Endothelial cell (in vitro differentiated cells): Measurements from ENCODE around the gene DNASE1L1. TPM values are rescaled to one million over a fixed set of nuclear protein-coding genes. Genes with fewer than 3 reads are reported as not detected.

Source experiments
- DNase-seq: peaks from one replicate; pipeline ENCODE4 v3.0.0; 2021; ENCODE audit warnings: low spot score
- H3K27ac Mint-ChIP-seq: one replicate; pipeline ENCODE4 v1.8.0; 2021; ENCODE audit warnings: mixed read lengths, inconsistent platforms; ENCODE audit not compliant: unreplicated experiment
- H3K27me3 Mint-ChIP-seq: one replicate; pipeline ENCODE4 v1.8.0; 2021; ENCODE audit warnings: mild to moderate bottlenecking, moderate library complexity, mixed read lengths, inconsistent platforms; ENCODE audit not compliant: unreplicated experiment
- H3K36me3 Mint-ChIP-seq: one replicate; pipeline ENCODE4 v1.8.0; 2021; ENCODE audit warnings: mild to moderate bottlenecking, low read depth, mixed read lengths, inconsistent platforms; ENCODE audit not compliant: unreplicated experiment
- H3K4me1 Mint-ChIP-seq: one replicate; pipeline ENCODE4 v1.8.0; 2021; ENCODE audit warnings: mild to moderate bottlenecking, mixed read lengths, inconsistent platforms; ENCODE audit not compliant: unreplicated experiment
- H3K4me3 Mint-ChIP-seq: one replicate; pipeline ENCODE4 v1.8.0; 2021; ENCODE audit warnings: mild to moderate bottlenecking, mixed read lengths, inconsistent platforms; ENCODE audit not compliant: unreplicated experiment
- H3K9me3 Mint-ChIP-seq: one replicate; pipeline ENCODE4 v1.8.0; 2021; ENCODE audit warnings: mixed read lengths, inconsistent platforms; ENCODE audit not compliant: unreplicated experiment
- CTCF ChIP-seq: fragments of 200-600 bp; sonication (generic); IDR thresholded peaks from one replicate; pipeline ENCODE4 v1.5.0; 2021; ENCODE audit warnings: antibody characterized with exemption; ENCODE audit not compliant: unreplicated experiment
- total RNA-seq: library from RNA; stranded (reverse); fragmentation: NEBNext Ultra II Directional; extraction: Animal tissue kit (Norgen Biotek cat#: 25700); gene quantifications from one replicate; pipeline ENCODE4 v1.2.1, GENCODE V29; 2021; ENCODE audit not compliant: unreplicated experiment

DNASE1L1 gene
- total RNA-seq, 1 donor from 2014 or later: 38.6 TPM

- peaks cover 1% of the 10 kb centered on the region for H3K27me3 Mint-ChIP-seq
- no peak overlapping the region for H3K4me3 Mint-ChIP-seq
- no peaks in the 10 kb centered on the region for H3K4me1 Mint-ChIP-seq
- no peak overlapping the region for H3K27ac Mint-ChIP-seq
- TF ChIP-seq CTCF: no peak
- H3K9me3 Mint-ChIP-seq: no peaks in the 10 kb centered on the region
- no peaks in the 10 kb centered on the region for H3K36me3 Mint-ChIP-seq
- no peak for DNase-seq
These were observed 41.3 kb upstream of the DNASE1L1 start for GRCh38 chrX:154450312-154450711.

GRCh38 chrX:154449618-154450017, 40.6 kb upstream of the DNASE1L1 start:
- Mint-ChIP-seq H3K4me1 (no peaks in the 10 kb centered on the region), H3K9me3 (no peaks in the 10 kb centered on the region), H3K4me3 (no peak overlapping the region), H3K36me3 (no peaks in the 10 kb centered on the region), H3K27me3 (peaks cover 1% of the 10 kb centered on the region), H3K27ac (no peak overlapping the region)
- TF ChIP-seq CTCF: no peak
- DNase-seq: no peak

- no peak for DNase-seq
- Mint-ChIP-seq H3K4me3 (no peak overlapping the region), H3K27me3 (peaks cover 1% of the 10 kb centered on the region), H3K27ac (no peak overlapping the region), H3K4me1 (no peaks in the 10 kb centered on the region), H3K9me3 (no peaks in the 10 kb centered on the region), H3K36me3 (no peaks in the 10 kb centered on the region)
- no peak for TF ChIP-seq CTCF
These were observed 39.4 kb upstream of the DNASE1L1 start for GRCh38 chrX:154448484-154448883.

- H3K36me3 Mint-ChIP-seq: no peaks in the 10 kb centered on the region
- no peak for DNase-seq
- H3K9me3 Mint-ChIP-seq: no peaks in the 10 kb centered on the region
- TF ChIP-seq CTCF: no peak
- H3K27me3 Mint-ChIP-seq: peaks cover 3% of the 10 kb centered on the region
- H3K4me3 Mint-ChIP-seq: no peak overlapping the region
- no peak overlapping the region for H3K27ac Mint-ChIP-seq
- H3K4me1 Mint-ChIP-seq: no peaks in the 10 kb centered on the region
These were observed 37.4 kb upstream of the DNASE1L1 start for GRCh38 chrX:154446430-154446829.

GRCh38 chrX:154445776-154446175, 36.7 kb upstream of the DNASE1L1 start:
- no peak for TF ChIP-seq CTCF
- no peaks in the 10 kb centered on the region for H3K4me1 Mint-ChIP-seq
- H3K4me3 Mint-ChIP-seq: no peak overlapping the region
- DNase-seq: no peak
- H3K9me3 Mint-ChIP-seq: no peaks in the 10 kb centered on the region
- H3K36me3 Mint-ChIP-seq: no peaks in the 10 kb centered on the region
- H3K27ac Mint-ChIP-seq: no peak overlapping the region
- peaks cover 3% of the 10 kb centered on the region for H3K27me3 Mint-ChIP-seq
